ENCODE results near the gene CCBE1.

DNA sequence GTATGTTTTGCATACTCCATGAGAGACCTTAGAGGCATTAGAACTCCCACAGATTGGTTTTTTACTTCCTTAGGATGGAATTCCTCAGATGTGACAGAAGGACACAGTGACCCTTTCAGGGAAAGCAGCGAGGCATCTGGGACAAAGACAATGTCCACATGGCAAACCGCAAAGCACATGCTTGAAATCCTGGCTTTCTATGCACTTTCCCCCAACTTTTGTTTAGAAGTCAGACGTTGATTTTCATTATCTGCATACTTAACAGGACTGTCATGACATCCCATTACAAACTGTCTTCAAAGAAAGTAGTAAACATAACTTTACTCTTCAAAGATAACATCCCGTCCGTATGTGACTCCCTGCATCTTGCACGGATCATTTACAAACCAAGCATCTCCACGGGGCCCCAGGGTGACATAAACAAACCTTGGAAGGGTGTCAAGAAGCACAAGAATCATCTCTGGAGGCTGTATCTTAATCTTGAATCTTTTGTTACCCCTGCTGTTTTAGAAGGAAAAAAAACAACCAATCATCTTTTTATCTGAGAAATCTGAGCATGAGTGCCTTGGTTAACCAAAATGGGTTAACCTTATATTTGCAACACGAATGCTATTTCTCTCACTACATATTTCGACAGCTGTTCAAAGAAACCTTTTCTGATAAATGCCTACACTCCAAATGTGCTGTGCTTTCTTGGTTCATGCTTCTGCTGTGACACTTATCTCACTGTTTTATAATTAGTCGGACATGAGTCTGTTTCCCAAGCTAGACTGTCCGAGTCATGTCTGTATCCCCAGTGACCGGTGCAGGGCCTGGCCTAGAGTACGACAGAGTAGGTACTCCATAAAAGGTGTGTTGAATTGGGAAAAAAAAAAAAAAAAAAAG lies 90.8 kb downstream of the CCBE1 start:
- TF ChIP-seq POLR2AphosphoS5 (IDR thresholded peaks at IDR 0.05; ENCODE audit: low read depth, low read length), result no peak
- TF ChIP-seq POLR2A (IDR thresholded peaks at IDR 0.05; ENCODE audit: low read depth, low read length), result no peak
- TF ChIP-seq TAF1 (IDR thresholded peaks at IDR 0.05; ENCODE audit: borderline replicate concordance, low read depth, low read length), result no peak

Measured in GM12892 (cell line).